IPS-18a (cell line): ENCODE results near the gene NDUFS4.

Experiments used
- H3K27ac ChIP-seq: one replicate; pipeline ENCODE4 v1.5.1; 2013; ENCODE audit warnings: low read length
- H3K27me3 ChIP-seq: one replicate; pipeline ENCODE4 v1.6.1; 2013; ENCODE audit warnings: mild to moderate bottlenecking, low read length; ENCODE audit not compliant: control insufficient read depth, insufficient read depth
- H3K36me3 ChIP-seq: one replicate; pipeline ENCODE4 v1.6.1; 2013; ENCODE audit warnings: low read depth, low read length; ENCODE audit not compliant: control insufficient read depth
- H3K4me1 ChIP-seq: one replicate; pipeline ENCODE4 v1.6.1; 2013; ENCODE audit warnings: low read depth, low read length; ENCODE audit not compliant: control insufficient read depth
- H3K4me3 ChIP-seq: one replicate; pipeline ENCODE4 v1.5.1; 2013; ENCODE audit warnings: low read length
- H3K9ac ChIP-seq: one replicate; pipeline ENCODE4 v1.6.1; 2013; ENCODE audit warnings: mild to moderate bottlenecking, low read length, moderate library complexity
- H3K9me3 ChIP-seq: one replicate; pipeline ENCODE4 v1.6.1; 2013; ENCODE audit warnings: low read depth, low read length; ENCODE audit not compliant: control insufficient read depth

The NDUFS4 gene

DNA sequence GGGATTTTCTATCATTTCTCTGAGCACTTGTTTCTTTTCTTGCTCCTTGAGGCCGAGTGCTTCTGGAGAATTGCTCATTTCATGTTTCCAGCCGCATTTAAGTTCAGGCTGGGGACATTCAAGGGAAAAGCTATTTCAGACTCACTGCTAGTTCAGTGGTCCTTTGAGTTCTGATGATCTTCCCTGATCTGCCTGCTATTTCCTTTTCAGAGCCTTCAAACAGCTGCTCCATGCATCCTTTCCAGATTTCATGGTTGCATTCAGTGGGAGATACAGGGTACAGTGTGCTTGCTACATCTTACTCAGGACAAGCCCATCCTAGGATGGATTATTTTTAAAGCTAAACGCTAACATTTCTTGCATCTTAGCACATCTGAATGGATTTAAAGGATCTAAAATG, 14.7 kb downstream of the NDUFS4 start:
- Histone ChIP-seq H3K4me3 (no peak overlapping the region), H3K4me1 (peaks cover 5% of the 10 kb centered on the region), H3K9ac (no peak overlapping the region), H3K9me3 (no peaks in the 10 kb centered on the region), H3K36me3 (no peaks in the 10 kb centered on the region), H3K27me3 (no peaks in the 10 kb centered on the region), H3K27ac (no peak overlapping the region)

DNA sequence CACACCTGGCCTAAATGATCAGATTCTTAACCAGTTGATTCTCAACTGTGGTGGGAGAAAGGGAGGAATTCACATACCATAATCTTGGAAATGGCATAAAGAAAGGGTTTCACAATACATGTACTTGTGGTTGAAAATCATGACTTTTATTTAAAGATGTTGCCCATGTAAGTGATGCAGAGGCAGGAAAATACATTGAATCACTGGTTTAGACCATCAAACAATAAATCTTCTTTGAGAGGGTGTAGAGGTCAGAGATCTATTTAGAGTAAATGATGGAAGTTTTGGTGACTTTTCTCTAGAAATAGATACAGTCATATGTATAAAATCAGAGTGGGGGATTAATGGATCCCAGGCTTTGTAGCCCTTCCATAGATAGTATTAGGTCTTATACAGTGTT, 15.4 kb downstream of the NDUFS4 start:
- Histone ChIP-seq H3K4me1 (peaks cover 5% of the 10 kb centered on the region), H3K36me3 (no peaks in the 10 kb centered on the region), H3K9me3 (no peaks in the 10 kb centered on the region)

DNA sequence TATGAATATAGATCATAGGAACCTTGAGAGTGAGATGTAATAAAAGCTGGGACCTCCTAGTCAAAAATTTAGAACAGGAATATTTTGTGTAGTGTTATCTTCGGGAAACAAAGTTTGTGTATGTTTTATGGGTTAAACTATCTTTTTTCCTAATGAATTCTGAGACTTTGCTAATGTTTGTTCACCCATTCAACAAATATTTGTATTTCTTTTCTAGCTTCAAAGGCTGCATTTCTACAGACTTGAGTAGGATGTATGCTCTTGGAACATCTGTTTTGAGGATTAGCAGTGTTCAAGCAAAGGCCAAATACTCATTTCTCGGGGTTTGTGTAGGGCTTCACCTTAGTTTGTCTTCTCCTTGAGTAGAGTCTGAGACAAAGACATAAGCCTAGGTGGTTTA, 16.2 kb downstream of the NDUFS4 start:
- H3K36me3 ChIP-seq, result no peaks in the 10 kb centered on the region
- no peaks in the 10 kb centered on the region for H3K27me3 ChIP-seq
- no peak overlapping the region for H3K4me3 ChIP-seq
- no peak overlapping the region for H3K27ac ChIP-seq
- H3K9me3 ChIP-seq, result no peaks in the 10 kb centered on the region
- H3K4me1 ChIP-seq, result peaks cover 5% of the 10 kb centered on the region
- no peak overlapping the region for H3K9ac ChIP-seq

More for the DNA sequence above, 15.4 kb downstream of the NDUFS4 start:
- Histone ChIP-seq H3K27ac (no peak overlapping the region), H3K27me3 (no peaks in the 10 kb centered on the region), H3K9ac (no peak overlapping the region), H3K4me3 (no peak overlapping the region)

DNA sequence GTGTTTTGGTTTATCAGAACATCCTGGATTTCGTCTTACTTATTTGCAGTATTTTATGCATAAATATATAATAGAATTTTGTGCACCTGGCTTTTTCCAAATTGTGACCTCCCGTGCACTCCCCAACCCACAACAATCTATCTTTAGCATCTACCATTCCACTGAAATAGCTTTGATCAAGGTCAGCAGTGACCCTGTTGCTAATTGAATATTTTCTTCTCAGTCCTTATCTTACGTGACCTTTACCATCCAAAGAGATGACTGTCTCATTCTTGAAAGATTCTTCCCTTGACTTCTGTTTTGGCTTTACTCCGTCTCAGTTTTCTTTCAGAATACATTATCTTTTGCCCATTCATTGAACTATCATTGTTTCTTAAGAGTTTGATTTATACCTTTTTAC, 18.4 kb downstream of the NDUFS4 start:
- Histone ChIP-seq H3K27ac (no peak overlapping the region), H3K4me3 (no peak overlapping the region), H3K4me1 (peaks cover 5% of the 10 kb centered on the region), H3K36me3 (no peaks in the 10 kb centered on the region), H3K9ac (no peak overlapping the region), H3K9me3 (no peaks in the 10 kb centered on the region), H3K27me3 (no peaks in the 10 kb centered on the region)

DNA sequence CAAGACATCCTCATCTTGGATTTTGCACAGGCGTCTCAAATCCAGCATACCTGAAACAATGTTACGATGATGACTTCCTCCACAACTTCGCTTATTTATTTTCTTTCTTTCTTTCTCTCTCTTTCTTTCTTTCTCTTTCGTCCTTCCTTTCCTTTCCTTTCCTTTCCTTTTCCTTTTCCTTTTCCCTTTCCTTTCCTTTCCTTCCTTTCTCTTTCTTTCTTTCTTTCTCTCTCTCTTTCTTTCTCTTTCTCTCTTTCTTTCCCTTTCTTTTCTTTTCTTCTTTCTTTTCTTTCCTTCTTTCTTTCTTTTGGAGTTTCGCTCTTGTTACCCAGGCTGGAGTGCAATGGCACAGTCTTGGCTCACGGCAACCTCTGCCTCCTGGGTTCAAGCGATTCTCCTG, 20.1 kb downstream of the NDUFS4 start:
- no peaks in the 10 kb centered on the region for H3K27me3 ChIP-seq
- no peaks in the 10 kb centered on the region for H3K36me3 ChIP-seq
- H3K4me1 ChIP-seq, result no peaks in the 10 kb centered on the region
- no peaks in the 10 kb centered on the region for H3K9me3 ChIP-seq
- H3K9ac ChIP-seq, result no peak overlapping the region
- no peak overlapping the region for H3K4me3 ChIP-seq
- H3K27ac ChIP-seq, result no peak overlapping the region

DNA sequence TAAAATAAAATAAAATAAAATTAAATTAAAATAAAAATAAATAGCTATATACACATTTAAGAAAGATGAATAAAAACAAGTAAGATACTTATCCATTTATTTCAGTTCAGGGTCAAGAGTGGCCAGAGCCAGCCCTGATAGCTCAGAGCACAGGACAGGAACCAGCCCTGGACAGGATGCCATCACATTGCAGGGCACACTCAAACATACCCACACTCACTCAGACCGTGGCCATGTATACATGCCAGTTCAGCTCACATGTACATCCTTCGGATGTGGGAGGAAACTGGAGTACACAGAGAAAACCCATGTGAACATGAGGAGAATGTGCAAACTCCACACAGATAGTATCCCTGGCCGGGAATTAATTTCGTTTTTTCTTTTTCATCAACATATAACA, 21.8 kb downstream of the NDUFS4 start:
- Histone ChIP-seq H3K9ac (no peak overlapping the region), H3K4me1 (no peaks in the 10 kb centered on the region), H3K27me3 (no peaks in the 10 kb centered on the region), H3K9me3 (no peaks in the 10 kb centered on the region), H3K27ac (no peak overlapping the region), H3K4me3 (no peak overlapping the region), H3K36me3 (no peaks in the 10 kb centered on the region)

DNA sequence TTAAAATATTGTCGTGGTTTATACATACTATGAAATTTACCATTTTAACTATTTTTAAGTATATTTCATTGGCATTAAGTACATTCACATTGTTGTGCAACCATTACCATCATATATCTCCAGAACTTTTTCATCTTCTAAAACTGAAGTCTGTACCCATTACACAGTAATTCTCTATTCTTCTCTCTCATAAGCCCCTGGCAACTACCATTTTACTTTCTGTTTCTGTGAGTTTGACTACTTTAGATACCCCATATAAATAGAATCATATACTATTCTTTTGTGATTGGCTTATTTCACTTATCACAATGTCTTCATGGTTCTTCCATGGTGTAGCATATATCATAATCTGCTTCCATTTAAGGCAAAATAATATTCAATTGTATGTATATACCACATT, 30.3 kb downstream of the NDUFS4 start:
- no peak overlapping the region for H3K9ac ChIP-seq
- peaks cover 4% of the 10 kb centered on the region for H3K4me1 ChIP-seq
- no peaks in the 10 kb centered on the region for H3K27me3 ChIP-seq
- H3K27ac ChIP-seq, result no peak overlapping the region
- no peaks in the 10 kb centered on the region for H3K36me3 ChIP-seq
- H3K4me3 ChIP-seq, result no peak overlapping the region
- H3K9me3 ChIP-seq, result no peaks in the 10 kb centered on the region

DNA sequence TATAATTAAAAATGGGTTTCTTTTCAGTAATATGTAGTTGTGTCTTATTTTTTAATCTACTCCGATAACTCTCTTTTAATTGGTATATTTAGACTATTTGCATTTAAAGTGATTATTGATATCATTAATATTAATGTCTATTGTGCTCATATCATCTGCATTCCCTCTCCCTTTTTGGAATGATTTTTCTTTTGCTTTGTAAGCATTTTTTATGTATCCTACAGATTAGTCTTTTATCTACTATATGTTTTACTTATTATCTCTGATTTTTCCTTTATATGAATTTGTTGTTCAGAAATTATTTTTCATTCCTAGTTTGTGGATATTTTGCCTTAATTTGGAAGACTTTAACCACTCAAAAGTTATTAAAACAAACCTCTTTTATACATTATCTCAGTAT, 34.0 kb downstream of the NDUFS4 start:
- Histone ChIP-seq H3K27me3 (no peaks in the 10 kb centered on the region), H3K27ac (no peak overlapping the region), H3K9me3 (no peaks in the 10 kb centered on the region), H3K4me1 (peaks cover 4% of the 10 kb centered on the region), H3K9ac (no peak overlapping the region), H3K36me3 (no peaks in the 10 kb centered on the region), H3K4me3 (no peak overlapping the region)

DNA sequence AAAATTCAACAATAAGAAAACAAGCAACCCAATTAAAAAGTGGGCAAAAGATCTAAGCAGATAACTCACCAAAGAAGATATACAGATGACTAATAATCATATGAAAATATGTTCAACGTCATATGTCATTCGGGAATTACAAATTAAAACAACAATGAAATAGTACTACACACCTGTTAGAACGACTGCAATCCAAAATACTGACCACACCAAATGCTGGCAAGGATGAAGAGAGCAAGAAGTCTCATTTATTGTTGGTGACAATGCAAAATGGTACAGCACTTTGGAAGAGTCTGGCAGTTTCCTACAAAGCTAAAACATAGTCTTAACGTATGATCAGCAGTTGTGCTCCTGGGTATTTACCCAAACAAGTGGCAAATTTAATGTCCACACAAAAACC, 37.5 kb downstream of the NDUFS4 start:
- peaks cover 4% of the 10 kb centered on the region for H3K4me1 ChIP-seq
- no peaks in the 10 kb centered on the region for H3K27me3 ChIP-seq
- no peaks in the 10 kb centered on the region for H3K9me3 ChIP-seq
- no peak overlapping the region for H3K27ac ChIP-seq
- no peak overlapping the region for H3K9ac ChIP-seq
- H3K4me3 ChIP-seq, result no peak overlapping the region
- H3K36me3 ChIP-seq, result no peaks in the 10 kb centered on the region

DNA sequence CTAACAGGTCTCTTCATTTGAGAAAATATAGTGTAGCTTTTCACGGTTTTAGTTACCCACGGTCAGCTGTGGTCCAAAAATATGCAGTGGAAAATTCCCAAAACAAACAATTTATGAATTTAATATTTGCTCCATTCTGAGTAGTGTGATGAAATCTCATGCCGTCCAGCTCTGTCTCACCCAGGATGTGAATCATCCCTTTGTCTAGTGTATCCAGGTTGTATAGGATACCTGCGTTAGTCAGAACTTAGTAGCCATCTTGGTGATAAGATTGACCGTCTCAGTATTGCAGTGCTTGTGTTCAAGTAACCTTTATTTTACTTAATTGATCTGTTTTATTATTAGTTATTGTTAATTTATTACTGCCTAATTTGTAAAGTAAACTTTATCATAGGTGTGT, 41.1 kb downstream of the NDUFS4 start:
- no peaks in the 10 kb centered on the region for H3K27me3 ChIP-seq
- H3K9me3 ChIP-seq, result no peaks in the 10 kb centered on the region
- H3K9ac ChIP-seq, result no peak overlapping the region
- no peaks in the 10 kb centered on the region for H3K4me1 ChIP-seq
- no peaks in the 10 kb centered on the region for H3K36me3 ChIP-seq
- H3K27ac ChIP-seq, result no peak overlapping the region
- no peak overlapping the region for H3K4me3 ChIP-seq

DNA sequence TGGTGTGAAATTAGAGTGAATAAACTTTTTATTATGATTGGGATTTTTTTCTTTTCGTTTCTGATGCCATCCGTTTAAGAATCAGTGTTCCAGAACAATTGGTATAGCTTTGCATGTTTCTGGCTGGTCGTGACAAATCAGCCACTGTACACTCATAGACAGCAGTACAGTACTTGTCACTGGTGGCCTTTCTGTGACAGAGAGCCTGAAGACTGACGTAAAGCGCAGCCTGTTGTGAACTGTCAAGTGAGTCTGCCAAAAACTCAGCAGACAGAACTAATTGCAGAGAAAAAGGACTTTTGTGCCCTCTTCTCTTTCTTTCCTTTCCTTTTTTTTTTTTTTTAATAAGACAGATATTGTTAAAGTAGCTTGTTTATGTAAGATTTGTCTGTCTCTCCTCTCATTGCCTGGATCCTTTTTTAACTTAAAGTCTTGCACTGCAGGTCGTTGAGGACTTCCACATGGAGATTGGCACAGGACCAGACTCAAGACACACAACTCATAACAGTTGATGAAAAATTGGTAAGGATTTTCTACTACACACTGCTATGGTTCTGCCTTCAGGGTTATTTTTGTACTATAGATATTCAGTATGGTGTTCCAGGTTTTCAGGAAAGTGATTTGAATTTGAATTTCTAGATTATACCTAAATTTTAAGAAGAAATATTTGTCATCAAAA, 42.7 kb downstream of the NDUFS4 start:
- H3K4me3 ChIP-seq, result no peak overlapping the region
- H3K9ac ChIP-seq, result no peak overlapping the region
- H3K27ac ChIP-seq, result no peak overlapping the region
- H3K27me3 ChIP-seq, result no peaks in the 10 kb centered on the region
- H3K9me3 ChIP-seq, result no peaks in the 10 kb centered on the region
- no peaks in the 10 kb centered on the region for H3K4me1 ChIP-seq
- H3K36me3 ChIP-seq, result peaks cover 2% of the 10 kb centered on the region

DNA sequence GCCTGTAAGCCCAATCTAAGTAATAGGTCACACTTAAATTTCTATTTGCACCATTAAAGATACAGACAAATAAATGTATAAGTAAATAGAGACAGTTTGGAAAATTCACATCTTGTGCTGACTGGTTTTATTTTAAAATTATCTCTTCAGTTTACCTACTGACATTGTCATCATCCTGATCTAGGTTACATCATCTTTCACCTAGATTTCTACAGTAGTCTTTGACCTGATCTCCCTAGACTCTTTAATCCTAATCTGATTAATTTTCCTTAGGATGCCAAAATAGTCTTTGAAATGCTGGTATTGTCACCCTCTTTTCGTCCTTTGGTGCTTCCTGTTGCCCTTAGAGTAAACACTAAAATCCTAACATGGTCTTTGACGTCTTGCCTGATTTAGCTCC, 43.9 kb downstream of the NDUFS4 start:
- Histone ChIP-seq H3K9me3 (no peaks in the 10 kb centered on the region), H3K4me1 (no peaks in the 10 kb centered on the region), H3K27me3 (no peaks in the 10 kb centered on the region), H3K9ac (no peak overlapping the region), H3K36me3 (peaks cover 7% of the 10 kb centered on the region), H3K27ac (no peak overlapping the region), H3K4me3 (no peak overlapping the region)
